H1 (cell line): Measurements from ENCODE around the gene LAMB3.

Experiments
- CEBPB ChIP-seq: IDR thresholded peaks from 2 replicates; pipeline ENCODE4 v1.6.1; 2012; ENCODE audit warnings: low read depth, low read length
- EP300 ChIP-seq, 2 experiments: IDR thresholded peaks; 1 replicate in 1 of 2; 2 replicates in 1 of 2; pipeline ENCODE4 v1.6.1; 2011 to 2012; ENCODE audit warnings: low read depth in 2 of 2, low read length in 2 of 2, mild to moderate bottlenecking in 2 of 2, borderline replicate concordance in 1 of 2, inconsistent platforms in 1 of 2, moderate library complexity in 1 of 2
- POLR2A ChIP-seq, 2 experiments: IDR thresholded peaks; 1 replicate in 1 of 2; 2 replicates in 1 of 2; pipeline ENCODE4 v1.6.1; 2011; ENCODE audit warnings: low read depth in 2 of 2, low read length in 2 of 2, mild to moderate bottlenecking in 2 of 2; ENCODE audit errors: control extremely low read depth in 1 of 2
- POLR2AphosphoS5 ChIP-seq: IDR thresholded peaks from 2 replicates; pipeline ENCODE4 v1.6.1; 2011; ENCODE audit warnings: low read depth, low read length
- RFX5 ChIP-seq: IDR thresholded peaks from 2 replicates; pipeline ENCODE4 v1.6.1; 2011; ENCODE audit warnings: low read depth, low read length, improper control_type of control experiment, borderline replicate concordance
- SIRT6 ChIP-seq: IDR thresholded peaks from one replicate; pipeline ENCODE4 v1.7.1; 2012; ENCODE audit warnings: low read length, inconsistent platforms
- SP1 ChIP-seq: IDR thresholded peaks from 2 replicates; pipeline ENCODE4 v1.6.1; 2011; ENCODE audit warnings: low read depth, low read length
- SUZ12 ChIP-seq: fragments of 200-600 bp; sonication (generic); IDR thresholded peaks from 2 replicates; pipeline ENCODE4 v1.6.1; 2012; ENCODE audit warnings: mild to moderate bottlenecking, inconsistent platforms, low read length, moderate library complexity, mixed read lengths
- YY1 ChIP-seq: IDR thresholded peaks from 2 replicates; pipeline ENCODE4 v1.6.1; 2011; ENCODE audit warnings: low read depth, mild to moderate bottlenecking, low read length
- TF ChIP-seq, protein P1 (sequence below), 3 experiments: IDR thresholded peaks; 1 replicate in 2 of 3; 2 replicates in 1 of 3; pipeline versions ENCODE4 v1.5.1 to v1.6.1; 2011; ENCODE audit warnings: low read length in 3 of 3, mild to moderate bottlenecking in 3 of 3, inconsistent platforms in 2 of 3, low read depth in 1 of 3, moderate library complexity in 1 of 3; ENCODE audit not compliant: insufficient read depth in 1 of 3; ENCODE audit errors: control extremely low read depth in 1 of 3
- TF ChIP-seq, protein P2 (sequence below): IDR thresholded peaks from 2 replicates; pipeline ENCODE4 v1.6.1; 2012; ENCODE audit warnings: inconsistent platforms

DNA sequence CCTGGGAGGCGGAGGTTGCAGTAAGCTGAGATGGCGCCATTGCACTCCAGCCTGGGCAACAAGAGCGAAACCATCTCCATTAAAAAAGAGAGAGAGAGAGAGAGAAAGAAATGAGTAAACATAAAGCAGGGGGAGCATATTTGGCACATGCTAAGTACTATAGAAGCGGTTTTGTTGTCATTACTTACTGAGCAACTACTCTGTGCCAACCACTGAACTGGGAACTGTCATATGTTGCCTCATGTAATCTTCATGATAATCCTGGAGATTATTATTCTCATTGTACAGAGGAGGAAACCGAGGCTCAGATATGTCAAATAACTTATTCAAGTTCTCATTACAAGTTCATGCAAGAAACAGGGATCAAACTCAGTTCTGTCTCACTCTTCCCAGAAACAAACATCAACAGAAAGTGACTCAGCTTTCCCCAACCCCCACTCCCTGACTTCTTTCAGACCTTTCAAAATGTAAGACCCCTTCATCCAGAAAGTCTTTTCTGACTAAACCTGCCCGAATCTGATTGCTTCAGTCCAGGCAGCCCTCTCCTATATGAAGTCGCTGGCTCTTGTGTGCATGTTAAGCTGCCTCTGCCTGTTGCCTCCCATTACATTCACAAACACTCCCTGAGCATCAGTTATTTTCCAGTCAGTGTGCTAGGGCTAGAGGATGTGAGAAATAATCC lies 23.5 kb downstream of the LAMB3 start:
- no peak for TF ChIP-seq EP300 (IDR thresholded peaks at IDR 0.05; ENCODE audit: borderline replicate concordance in 1 of 2, low read depth in 2 of 2, low read length in 2 of 2)
- TF ChIP-seq, protein P1, sequence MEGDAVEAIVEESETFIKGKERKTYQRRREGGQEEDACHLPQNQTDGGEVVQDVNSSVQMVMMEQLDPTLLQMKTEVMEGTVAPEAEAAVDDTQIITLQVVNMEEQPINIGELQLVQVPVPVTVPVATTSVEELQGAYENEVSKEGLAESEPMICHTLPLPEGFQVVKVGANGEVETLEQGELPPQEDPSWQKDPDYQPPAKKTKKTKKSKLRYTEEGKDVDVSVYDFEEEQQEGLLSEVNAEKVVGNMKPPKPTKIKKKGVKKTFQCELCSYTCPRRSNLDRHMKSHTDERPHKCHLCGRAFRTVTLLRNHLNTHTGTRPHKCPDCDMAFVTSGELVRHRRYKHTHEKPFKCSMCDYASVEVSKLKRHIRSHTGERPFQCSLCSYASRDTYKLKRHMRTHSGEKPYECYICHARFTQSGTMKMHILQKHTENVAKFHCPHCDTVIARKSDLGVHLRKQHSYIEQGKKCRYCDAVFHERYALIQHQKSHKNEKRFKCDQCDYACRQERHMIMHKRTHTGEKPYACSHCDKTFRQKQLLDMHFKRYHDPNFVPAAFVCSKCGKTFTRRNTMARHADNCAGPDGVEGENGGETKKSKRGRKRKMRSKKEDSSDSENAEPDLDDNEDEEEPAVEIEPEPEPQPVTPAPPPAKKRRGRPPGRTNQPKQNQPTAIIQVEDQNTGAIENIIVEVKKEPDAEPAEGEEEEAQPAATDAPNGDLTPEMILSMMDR (IDR thresholded peaks at IDR 0.05; ENCODE audit: control extremely low read depth in 1 of 3, insufficient read depth in 1 of 3, low read depth in 1 of 3, low read length in 3 of 3): no peak
- no peak for TF ChIP-seq RFX5
- TF ChIP-seq YY1: no peak
- TF ChIP-seq SP1: no peak
- no peak for TF ChIP-seq CEBPB
- no peak for TF ChIP-seq POLR2AphosphoS5
- TF ChIP-seq POLR2A (IDR thresholded peaks at IDR 0.05; ENCODE audit: control extremely low read depth in 1 of 2, low read depth in 2 of 2, low read length in 2 of 2): no peak
- TF ChIP-seq, protein P2, sequence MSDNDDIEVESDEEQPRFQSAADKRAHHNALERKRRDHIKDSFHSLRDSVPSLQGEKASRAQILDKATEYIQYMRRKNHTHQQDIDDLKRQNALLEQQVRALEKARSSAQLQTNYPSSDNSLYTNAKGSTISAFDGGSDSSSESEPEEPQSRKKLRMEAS: no peak
- TF ChIP-seq SUZ12: no peak
- no peak for TF ChIP-seq SIRT6
